GM21423 (cell line): Measurements from ENCODE around the gene SDF2L1.
"Not testable (repeated sequence)": the region's sequence is repeated elsewhere in the genome, so short reads cannot be mapped to it uniquely, and the experiment has no call there.

ENCODE experiments used
- ATAC-seq: cut with Tn5 transposase; IDR thresholded peaks from one replicate; pipeline ENCODE4 v1.9.1; 2021; ENCODE audit warnings: mild to moderate bottlenecking, moderate library complexity; ENCODE audit not compliant: unreplicated experiment

SDF2L1 gene

GRCh38 chr22:21686193-21686608 lies 44.1 kb downstream of the SDF2L1 start:
- ATAC-seq: no peak

GRCh38 chr22:21686634-21687393 lies 44.7 kb downstream of the SDF2L1 start:
- ATAC-seq: no peak

GRCh38 chr22:21687685-21688259 lies 45.7 kb downstream of the SDF2L1 start:
- no peak for ATAC-seq

GRCh38 chr22:21688341-21688705 lies 46.2 kb downstream of the SDF2L1 start:
- no peak for ATAC-seq

GRCh38 chr22:21688706-21689381 lies 46.7 kb downstream of the SDF2L1 start:
- no peak for ATAC-seq

GRCh38 chr22:21690401-21690801 lies 48.3 kb downstream of the SDF2L1 start:
- no peak for ATAC-seq

- no peak for ATAC-seq
Measured at GRCh38 chr22:21691816-21692215, 49.7 kb downstream of the SDF2L1 start.

GRCh38 chr22:21692856-21693255 lies 50.8 kb downstream of the SDF2L1 start:
- not testable (repeated sequence) for ATAC-seq

GRCh38 chr22:21693333-21693998 lies 51.4 kb downstream of the SDF2L1 start:
- ATAC-seq: no peak
